ENCODE results near the gene FARS2. TPM values are rescaled to one million over a fixed set of nuclear protein-coding genes. Genes with fewer than 3 reads are reported as not detected.

Gene FARS2
- total and polyA plus RNA-seq, 5 experiments from 2014 or later: 13.6 to 39.1 (median 28.1) TPM

- ATAC-seq: peak; percentile 23 to 37
- peak in 1 of 10 donors; percentile 22 for DNase-seq
- H3K9me3 Mint-ChIP-seq: peaks cover 0 to 4% (median 0%) of the 10 kb centered on the region in 9 donors
- H3K27me3 Mint-ChIP-seq: no peaks in the 10 kb centered on the region
- peaks cover 13 to 52% (median 43%) of the 10 kb centered on the region in 4 donors for H3K4me1 Mint-ChIP-seq
- peak overlapping the region in 9 of 10 donors; percentile 18 to 80 (median 57) for H3K4me3 Mint-ChIP-seq
- POLR2A ChIA-PET: interaction anchor here (0.8 to 1.0 kb wide), 2 partner anchors 12 to 124 kb away, joined by 3 to 4 read pairs; no protein-coding TSS in a partner anchor
- peak overlapping the region in 8 of 10 donors; percentile 11 to 93 (median 74) for H3K27ac Mint-ChIP-seq
- peaks cover 0 to 4% (median 3%) of the 10 kb centered on the region in 3 donors for H3K36me3 Mint-ChIP-seq
Observed at GRCh38 chr6:5705252-5705651, 443.9 kb downstream of the FARS2 start.

GRCh38 chr6:5706124-5707033 lies 445.1 kb downstream of the FARS2 start:
- Mint-ChIP-seq H3K4me1 (peaks cover 14 to 49% (median 41%) of the 10 kb centered on the region in 4 donors), H3K36me3 (peaks cover 0 to 4% (median 3%) of the 10 kb centered on the region in 3 donors), H3K27ac (peak overlapping the region; percentile 11 to 87 (median 74)), H3K9me3 (peaks cover 0 to 4% (median 0%) of the 10 kb centered on the region in 9 donors), H3K27me3 (no peaks in the 10 kb centered on the region), H3K4me3 (peak overlapping the region; percentile 8 to 80 (median 54))
- POLR2A ChIA-PET: interaction anchor here (0.6 to 1.0 kb wide), 3 partner anchors 13 to 125 kb away, joined by 3 to 4 read pairs (median 3); no protein-coding TSS in a partner anchor
- DNase-seq: peak in 5 of 10 donors; percentile 7 to 50 (median 19)
- ATAC-seq: peak; percentile 71 to 88

- Mint-ChIP-seq H3K4me3 (peak overlapping the region in 4 of 10 donors; percentile 21 to 72 (median 64)), H3K27ac (peak overlapping the region in 2 of 10 donors; percentile 15 to 87), H3K27me3 (no peaks in the 10 kb centered on the region), H3K4me1 (peaks cover 14 to 52% (median 38%) of the 10 kb centered on the region in 4 donors), H3K36me3 (peaks cover 0 to 4% (median 3%) of the 10 kb centered on the region in 3 donors), H3K9me3 (peaks cover 0 to 4% (median 0%) of the 10 kb centered on the region in 9 donors)
- ATAC-seq (no peak), DNase-seq (no peak)
- POLR2A ChIA-PET: no interaction called here
Observed at GRCh38 chr6:5707281-5708045, 446.1 kb downstream of the FARS2 start.

GRCh38 chr6:5710516-5710915 lies 449.2 kb downstream of the FARS2 start:
- no peaks in the 10 kb centered on the region for H3K27me3 Mint-ChIP-seq
- peaks cover 2 to 5% (median 4%) of the 10 kb centered on the region in 3 donors for H3K36me3 Mint-ChIP-seq
- POLR2A ChIA-PET: no interaction called here
- peaks cover 0 to 7% (median 3%) of the 10 kb centered on the region in 9 donors for H3K9me3 Mint-ChIP-seq
- H3K4me1 Mint-ChIP-seq: peaks cover 12 to 36% (median 27%) of the 10 kb centered on the region in 4 donors
- no peak overlapping the region for H3K27ac Mint-ChIP-seq
- DNase-seq (no peak), ATAC-seq (no peak)
- H3K4me3 Mint-ChIP-seq: no peak overlapping the region

GRCh38 chr6:5710936-5711335 lies 449.6 kb downstream of the FARS2 start:
- POLR2A ChIA-PET: no interaction called here
- H3K4me1 Mint-ChIP-seq: peaks cover 8 to 32% (median 23%) of the 10 kb centered on the region in 4 donors
- H3K9me3 Mint-ChIP-seq: peaks cover 0 to 10% (median 7%) of the 10 kb centered on the region in 9 donors
- no peak overlapping the region for H3K4me3 Mint-ChIP-seq
- no peaks in the 10 kb centered on the region for H3K27me3 Mint-ChIP-seq
- DNase-seq (no peak), ATAC-seq (no peak)
- H3K27ac Mint-ChIP-seq: no peak overlapping the region
- peaks cover 4 to 9% (median 7%) of the 10 kb centered on the region in 3 donors for H3K36me3 Mint-ChIP-seq

- peaks cover 7 to 20% (median 12%) of the 10 kb centered on the region in 4 donors for H3K4me1 Mint-ChIP-seq
- DNase-seq: no peak
- ATAC-seq: no peak
- peak overlapping the region in 3 of 10 donors; percentile 13 to 77 (median 66) for H3K27ac Mint-ChIP-seq
- no peaks in the 10 kb centered on the region for H3K27me3 Mint-ChIP-seq
- POLR2A ChIA-PET: interaction anchor here (1.0 kb wide), 1 partner anchor 45 kb away, joined by 3 read pairs; no protein-coding TSS in a partner anchor
- peaks cover 8 to 23% (median 21%) of the 10 kb centered on the region in 3 donors for H3K36me3 Mint-ChIP-seq
- H3K4me3 Mint-ChIP-seq: no peak overlapping the region
- peaks cover 4 to 24% (median 14%) of the 10 kb centered on the region in 9 donors for H3K9me3 Mint-ChIP-seq
Observed at GRCh38 chr6:5712349-5713215, 451.3 kb downstream of the FARS2 start.

GRCh38 chr6:5713519-5713918 lies 452.2 kb downstream of the FARS2 start:
- H3K4me1 Mint-ChIP-seq: peaks cover 2 to 19% (median 7%) of the 10 kb centered on the region in 4 donors
- ATAC-seq (no peak), DNase-seq (no peak)
- H3K36me3 Mint-ChIP-seq: peaks cover 8 to 24% (median 21%) of the 10 kb centered on the region in 3 donors
- H3K4me3 Mint-ChIP-seq: no peak overlapping the region
- H3K9me3 Mint-ChIP-seq: peaks cover 4 to 25% (median 14%) of the 10 kb centered on the region in 9 donors
- POLR2A ChIA-PET: no interaction called here
- H3K27ac Mint-ChIP-seq: peak overlapping the region in 1 of 10 donors; percentile 73
- no peaks in the 10 kb centered on the region for H3K27me3 Mint-ChIP-seq

- POLR2A ChIA-PET: no interaction called here
- peaks cover 4 to 25% (median 14%) of the 10 kb centered on the region in 9 donors for H3K9me3 Mint-ChIP-seq
Observed at GRCh38 chr6:5718231-5718947, 457.1 kb downstream of the FARS2 start.

GRCh38 chr6:5723841-5724691 lies 462.8 kb downstream of the FARS2 start:
- no peaks in the 10 kb centered on the region for H3K9me3 Mint-ChIP-seq
- peak overlapping the region in 9 of 10 donors; percentile 35 to 96 (median 90) for H3K27ac Mint-ChIP-seq
- peaks cover 15 to 71% (median 36%) of the 10 kb centered on the region in 4 donors for H3K4me1 Mint-ChIP-seq
- H3K4me3 Mint-ChIP-seq: peak overlapping the region in 9 of 10 donors; percentile 56 to 89 (median 74)
- DNase-seq (peak in 3 of 10 donors; percentile 16 to 43 (median 18)), ATAC-seq (peak in 1 of 2 donors; percentile 75)
- POLR2A ChIA-PET: interaction anchor here (1.2 kb wide), 1 partner anchor 59 kb away, joined by 3 read pairs; no protein-coding TSS in a partner anchor
- H3K27me3 Mint-ChIP-seq: no peaks in the 10 kb centered on the region
- peaks cover 0 to 4% (median 0%) of the 10 kb centered on the region in 3 donors for H3K36me3 Mint-ChIP-seq

More at GRCh38 chr6:5718231-5718947, 457.1 kb downstream of the FARS2 start:
- H3K4me1 Mint-ChIP-seq: peaks cover 8 to 38% (median 13%) of the 10 kb centered on the region in 4 donors
- DNase-seq (no peak), ATAC-seq (no peak)
- H3K4me3 Mint-ChIP-seq: no peak overlapping the region
- peak overlapping the region in 1 of 10 donors; percentile 46 for H3K27ac Mint-ChIP-seq
- no peaks in the 10 kb centered on the region for H3K27me3 Mint-ChIP-seq
- H3K36me3 Mint-ChIP-seq: peaks cover 8 to 24% (median 24%) of the 10 kb centered on the region in 3 donors

- Mint-ChIP-seq H3K9me3 (no peaks in the 10 kb centered on the region), H3K27me3 (no peaks in the 10 kb centered on the region), H3K36me3 (peaks cover 0 to 4% (median 0%) of the 10 kb centered on the region in 3 donors), H3K4me3 (peak overlapping the region in 6 of 10 donors; percentile 73 to 89 (median 82)), H3K4me1 (peaks cover 19 to 71% (median 37%) of the 10 kb centered on the region in 4 donors), H3K27ac (peak overlapping the region in 4 of 10 donors; percentile 91 to 96 (median 93))
- ATAC-seq (no peak), DNase-seq (no peak)
- POLR2A ChIA-PET: no interaction called here
Observed at GRCh38 chr6:5724911-5725310, 463.6 kb downstream of the FARS2 start.

Measured in naive thymus-derived CD8-positive, alpha-beta T cell (primary cell).